Measurements from ENCODE around the gene HOXD10.

The HOXD10 gene

DNA sequence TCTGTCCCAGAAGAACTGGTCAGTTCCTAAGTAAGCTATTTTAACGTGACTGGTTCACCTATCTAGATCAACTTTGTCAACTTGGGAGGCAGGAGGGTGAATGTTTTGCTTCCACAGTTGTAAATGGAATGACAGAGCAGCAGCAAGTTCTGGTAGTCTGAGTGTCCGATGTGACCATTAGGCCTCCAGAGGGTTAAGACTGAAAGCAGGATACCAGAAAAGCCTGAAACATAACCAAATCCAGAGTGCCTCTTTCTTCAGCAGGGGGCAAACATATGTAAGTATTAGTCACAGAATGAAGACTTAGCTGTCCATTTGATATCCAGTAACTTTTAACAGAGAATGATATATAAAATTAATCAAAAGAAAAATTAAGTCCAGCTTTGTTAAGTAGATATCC is 49.7 kb downstream of the HOXD10 start:
- no peak overlapping the region for H3K27ac ChIP-seq
- no peak for TF ChIP-seq ZFX (IDR thresholded peaks at IDR 0.05)
- TF ChIP-seq CTCF (conservative IDR thresholded peaks at IDR 0.05): no peak

DNA sequence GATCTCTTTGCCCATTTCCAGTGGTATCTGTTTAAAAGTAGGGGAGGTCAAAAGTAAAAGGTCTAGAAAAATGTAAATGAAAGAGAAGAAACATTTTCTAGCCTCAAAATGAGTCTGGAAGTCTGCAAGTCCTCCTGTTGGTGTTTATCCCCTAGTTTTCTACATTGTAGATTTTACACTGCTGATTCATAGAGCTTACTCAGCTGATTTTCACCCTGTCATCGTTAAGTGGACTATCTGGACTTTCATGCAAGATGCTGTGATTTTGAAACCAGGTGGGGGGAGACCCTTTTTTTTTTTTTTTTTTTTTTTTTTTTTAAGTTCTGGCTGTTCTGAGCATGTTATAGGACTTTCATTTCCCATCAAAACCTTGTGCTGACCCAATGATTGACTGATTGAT is 50.8 kb downstream of the HOXD10 start:
- H3K27ac ChIP-seq: no peak overlapping the region
- TF ChIP-seq ZFX (IDR thresholded peaks at IDR 0.05) (no peak), CTCF (conservative IDR thresholded peaks at IDR 0.05) (no peak)

DNA sequence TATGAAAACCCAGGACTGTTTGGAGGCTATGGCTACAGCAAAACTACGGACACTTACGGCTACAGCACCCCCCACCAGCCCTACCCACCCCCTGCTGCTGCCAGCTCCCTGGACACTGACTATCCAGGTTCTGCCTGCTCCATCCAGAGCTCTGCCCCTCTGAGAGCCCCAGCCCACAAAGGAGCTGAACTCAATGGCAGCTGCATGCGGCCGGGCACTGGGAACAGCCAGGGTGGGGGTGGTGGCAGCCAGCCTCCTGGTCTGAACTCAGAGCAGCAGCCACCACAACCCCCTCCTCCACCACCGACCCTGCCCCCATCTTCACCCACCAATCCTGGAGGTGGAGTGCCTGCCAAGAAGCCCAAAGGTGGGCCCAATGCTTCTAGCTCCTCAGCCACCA is 52.6 kb downstream of the HOXD10 start:
- TF ChIP-seq CTCF (conservative IDR thresholded peaks at IDR 0.05): no peak
- H3K27ac ChIP-seq: no peak overlapping the region
